Brain microvascular endothelial cell (primary cell): ENCODE measurements around the gene AMZ1.

ENCODE experiments used
- DNase-seq: peaks from one replicate; pipeline ENCODE4 v3.0.0-alpha.2; 2020
- H3K27ac ChIP-seq: fragments of 250-450 bp; sonication (Bioruptor Pico); 2 replicates; pipeline ENCODE4 v1.5.1; 2020; ENCODE audit warnings: mild to moderate bottlenecking, moderate library complexity
- H3K27me3 ChIP-seq: fragments of 250-450 bp; sonication (Bioruptor Pico); replicated peaks from 2 replicates; pipeline ENCODE4 v1.5.1; 2020; ENCODE audit warnings: mild to moderate bottlenecking
- H3K36me3 ChIP-seq: fragments of 250-450 bp; sonication (Bioruptor Pico); replicated peaks from 2 replicates; pipeline ENCODE4 v1.5.1; 2020; ENCODE audit warnings: mild to moderate bottlenecking
- H3K4me3 ChIP-seq: 2 replicates; pipeline ENCODE4 v1.5.1; 2011; ENCODE audit warnings: low read depth, mild to moderate bottlenecking, control low read depth, low read length, moderate library complexity
- CTCF ChIP-seq: IDR thresholded peaks from 2 replicates; pipeline ENCODE4 v1.5.1; 2011; ENCODE audit warnings: low read depth, mild to moderate bottlenecking, moderate library complexity, low read length, control low read depth, inconsistent platforms; ENCODE audit errors: missing control alignments
- in situ Hi-C: cut with HindIII; loops from 2 replicates; pipeline ENCODE4 v1.10.0; 2017; ENCODE audit warnings: low sequenced_read_pairs, low pct_ligation_motif_present

The AMZ1 gene

GRCh38 chr7:2663121-2663886 lies 24.7 kb upstream of the AMZ1 start:
- no peak overlapping the region for H3K27ac ChIP-seq
- peaks cover 22% of the 10 kb centered on the region for H3K36me3 ChIP-seq
- TF ChIP-seq CTCF = no peak
- in situ Hi-C loops = no loop called here
- DNase-seq = no peak
- no peaks in the 10 kb centered on the region for H3K27me3 ChIP-seq
- no peak overlapping the region for H3K4me3 ChIP-seq

GRCh38 chr7:2663960-2664359 lies 24.0 kb upstream of the AMZ1 start:
- Histone ChIP-seq H3K27me3 (no peaks in the 10 kb centered on the region), H3K36me3 (peaks cover 16% of the 10 kb centered on the region), H3K4me3 (no peak overlapping the region), H3K27ac (no peak overlapping the region)
- in situ Hi-C loops = no loop called here
- no peak for TF ChIP-seq CTCF
- no peak for DNase-seq

GRCh38 chr7:2665359-2665791 lies 22.6 kb upstream of the AMZ1 start:
- in situ Hi-C loops = no loop called here
- H3K36me3 ChIP-seq = peaks cover 16% of the 10 kb centered on the region
- no peak for TF ChIP-seq CTCF
- no peak overlapping the region for H3K27ac ChIP-seq
- DNase-seq = no peak
- no peak overlapping the region for H3K4me3 ChIP-seq
- H3K27me3 ChIP-seq = no peaks in the 10 kb centered on the region

GRCh38 chr7:2666155-2666554 lies 21.8 kb upstream of the AMZ1 start:
- in situ Hi-C loops = no loop called here
- H3K4me3 ChIP-seq = no peak overlapping the region

GRCh38 chr7:2666588-2667250 lies 21.3 kb upstream of the AMZ1 start:
- no peak for DNase-seq
- in situ Hi-C loops = no loop called here
- no peak for TF ChIP-seq CTCF
- H3K27ac ChIP-seq = no peak overlapping the region
- no peak overlapping the region for H3K4me3 ChIP-seq
- no peaks in the 10 kb centered on the region for H3K27me3 ChIP-seq
- H3K36me3 ChIP-seq = peaks cover 7% of the 10 kb centered on the region

More at GRCh38 chr7:2666155-2666554, 21.8 kb upstream of the AMZ1 start:
- Histone ChIP-seq H3K27me3 (no peaks in the 10 kb centered on the region), H3K27ac (no peak overlapping the region), H3K36me3 (peaks cover 11% of the 10 kb centered on the region)
- no peak for TF ChIP-seq CTCF
- no peak for DNase-seq

GRCh38 chr7:2667843-2668242 lies 20.2 kb upstream of the AMZ1 start:
- no peaks in the 10 kb centered on the region for H3K36me3 ChIP-seq
- H3K27ac ChIP-seq = no peak overlapping the region
- no peak for DNase-seq
- in situ Hi-C loops = no loop called here
- H3K4me3 ChIP-seq = no peak overlapping the region
- no peaks in the 10 kb centered on the region for H3K27me3 ChIP-seq
- no peak for TF ChIP-seq CTCF
